Measurements from ENCODE around the gene BCLAF1. TPM values are rescaled to one million over a fixed set of nuclear protein-coding genes. Genes with fewer than 3 reads are reported as not detected.
"Not testable (repeated sequence)": the region's sequence is repeated elsewhere in the genome, so short reads cannot be mapped to it uniquely, and the experiment has no call there.

The BCLAF1 gene
- total and polyA plus RNA-seq, 7 donors: 17.6 to 139 (median 78.0) TPM

GRCh38 chr6:136315594-136315993 lies 25.9 kb upstream of the BCLAF1 start:
- H3K36me3 ChIP-seq: no peaks in the 10 kb centered on the region
- H3K4me1 ChIP-seq: no peaks in the 10 kb centered on the region
- no peak overlapping the region for H3K4me3 ChIP-seq
- H3K27ac ChIP-seq: no peak overlapping the region
- no peaks in the 10 kb centered on the region for H3K27me3 ChIP-seq
- WGBS, 2 donors: 61 to 88% methylated on average over 4 of the region's 4 CpGs
- DNase-seq: no peak
- intact Hi-C loops (cut with DNase I): loop anchor here (5.0 kb wide), 1 partner anchor 808 kb away; no protein-coding TSS in a partner anchor
- no peaks in the 10 kb centered on the region for H3K9me3 ChIP-seq
- TF ChIP-seq POLR2AphosphoS5 (IDR thresholded peaks at IDR 0.05): no peak
- TF ChIP-seq CTCF (IDR thresholded peaks at IDR 0.05): no peak
- no peak for TF ChIP-seq EP300 (IDR thresholded peaks at IDR 0.05)
- no peak for TF ChIP-seq POLR2A (IDR thresholded peaks at IDR 0.05)

GRCh38 chr6:136312975-136313374 lies 23.3 kb upstream of the BCLAF1 start:
- no peak for TF ChIP-seq EP300 (IDR thresholded peaks at IDR 0.05)
- no peak for DNase-seq
- intact Hi-C loops (cut with DNase I): no loop called here

GRCh38 chr6:136309729-136310311 lies 20.2 kb upstream of the BCLAF1 start:
- no peak for DNase-seq
- no peak overlapping the region for H3K4me3 ChIP-seq
- WGBS, 2 donors: 100% methylated on average over 1 of the region's 1 CpG
- H3K9me3 ChIP-seq: no peaks in the 10 kb centered on the region
- H3K27ac ChIP-seq: no peak overlapping the region
- H3K27me3 ChIP-seq: no peaks in the 10 kb centered on the region
- intact Hi-C loops (cut with DNase I): no loop called here
- H3K36me3 ChIP-seq: no peaks in the 10 kb centered on the region
- H3K4me1 ChIP-seq: no peaks in the 10 kb centered on the region
- TF ChIP-seq POLR2AphosphoS5 (IDR thresholded peaks at IDR 0.05): no peak
- no peak for TF ChIP-seq POLR2A (IDR thresholded peaks at IDR 0.05)
- no peak for TF ChIP-seq CTCF (IDR thresholded peaks at IDR 0.05)
- no peak for TF ChIP-seq EP300 (IDR thresholded peaks at IDR 0.05)

More at GRCh38 chr6:136312975-136313374, 23.3 kb upstream of the BCLAF1 start:
- Histone ChIP-seq H3K4me3 (no peak overlapping the region), H3K9me3 (no peaks in the 10 kb centered on the region), H3K27ac (no peak overlapping the region), H3K27me3 (no peaks in the 10 kb centered on the region), H3K36me3 (no peaks in the 10 kb centered on the region), H3K4me1 (no peaks in the 10 kb centered on the region)
- 97 to 98% methylated on average over 3 of the region's 3 CpGs for WGBS, 2 donors

GRCh38 chr6:136309171-136309570 lies 19.5 kb upstream of the BCLAF1 start:
- no peak overlapping the region for H3K4me3 ChIP-seq
- DNase-seq: no peak
- H3K36me3 ChIP-seq: no peaks in the 10 kb centered on the region
- intact Hi-C loops (cut with DNase I): no loop called here
- no peaks in the 10 kb centered on the region for H3K27me3 ChIP-seq
- 72 to 93% methylated on average over 3 of the region's 3 CpGs for WGBS, 2 donors
- no peak overlapping the region for H3K27ac ChIP-seq
- H3K4me1 ChIP-seq: no peaks in the 10 kb centered on the region
- no peaks in the 10 kb centered on the region for H3K9me3 ChIP-seq
- TF ChIP-seq POLR2A (IDR thresholded peaks at IDR 0.05) (no peak), EP300 (IDR thresholded peaks at IDR 0.05) (no peak), POLR2AphosphoS5 (IDR thresholded peaks at IDR 0.05) (no peak), CTCF (IDR thresholded peaks at IDR 0.05) (no peak)

GRCh38 chr6:136308469-136308868 lies 18.8 kb upstream of the BCLAF1 start:
- H3K4me1 ChIP-seq; DNase-seq; H3K4me3 ChIP-seq; H3K27ac ChIP-seq; H3K9me3 ChIP-seq; H3K27me3 ChIP-seq; intact Hi-C loops (cut with DNase I); H3K36me3 ChIP-seq: not testable (repeated sequence)
- 80 to 88% methylated on average over 1 of the region's 1 CpG for WGBS, 2 donors

- Histone ChIP-seq H3K4me1 (no peaks in the 10 kb centered on the region), H3K27ac (no peak overlapping the region), H3K4me3 (no peak overlapping the region), H3K27me3 (no peaks in the 10 kb centered on the region), H3K36me3 (no peaks in the 10 kb centered on the region), H3K9me3 (no peaks in the 10 kb centered on the region)
- TF ChIP-seq POLR2AphosphoS5 (IDR thresholded peaks at IDR 0.05): no peak
- no peak for TF ChIP-seq CTCF (IDR thresholded peaks at IDR 0.05)
- TF ChIP-seq EP300 (IDR thresholded peaks at IDR 0.05): no peak
- TF ChIP-seq POLR2A (IDR thresholded peaks at IDR 0.05): no peak
- no peak for DNase-seq
- intact Hi-C loops (cut with DNase I): no loop called here
Observed at GRCh38 chr6:136307351-136307750, 17.7 kb upstream of the BCLAF1 start.
